ENCODE results near the gene NADK2. TPM values are rescaled to one million over a fixed set of nuclear protein-coding genes. Genes with fewer than 3 reads are reported as not detected.

NADK2 gene
- total RNA-seq, 1 donor from 2014 or later: 38.4 TPM

DNA sequence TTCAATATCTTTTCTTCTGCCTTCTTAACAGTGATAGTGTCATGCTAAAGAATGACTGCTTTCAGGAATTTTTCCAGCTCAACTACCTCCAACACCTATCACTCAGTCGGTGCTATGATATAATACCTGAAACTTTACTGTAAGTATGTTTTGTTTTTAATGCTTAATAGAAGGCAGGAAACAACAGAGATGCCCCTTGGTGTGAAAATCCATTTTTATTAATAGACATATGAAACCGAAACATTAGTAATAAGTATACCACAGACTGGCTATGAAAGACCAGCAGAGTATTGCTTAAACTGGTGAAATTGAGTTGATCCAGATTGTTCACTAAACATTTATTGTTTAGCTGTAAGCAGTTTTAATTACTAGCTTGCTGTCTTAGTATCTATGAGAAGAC, 64.6 kb downstream of the NADK2 start:
- no peak overlapping the region for H3K4me3 Mint-ChIP-seq
- H3K27ac Mint-ChIP-seq: no peak overlapping the region
- no peak for DNase-seq (ENCODE audit: extremely low spot score, unreplicated experiment)
- H3K9me3 Mint-ChIP-seq: no peaks in the 10 kb centered on the region
- H3K36me3 Mint-ChIP-seq: peaks cover 28% of the 10 kb centered on the region
- peaks cover 8% of the 10 kb centered on the region for H3K4me1 Mint-ChIP-seq (ENCODE audit: unreplicated experiment)
- no peaks in the 10 kb centered on the region for H3K27me3 Mint-ChIP-seq
- no peak for TF ChIP-seq CTCF (conservative IDR thresholded peaks at IDR 0.05)

GRCh38 chr5:36175043-36175442, 66.7 kb downstream of the NADK2 start:
- Mint-ChIP-seq H3K27me3 (no peaks in the 10 kb centered on the region), H3K4me1 (ENCODE audit: unreplicated experiment) (peaks cover 5% of the 10 kb centered on the region), H3K9me3 (no peaks in the 10 kb centered on the region), H3K27ac (no peak overlapping the region), H3K36me3 (peaks cover 20% of the 10 kb centered on the region), H3K4me3 (no peak overlapping the region)
- DNase-seq (ENCODE audit: extremely low spot score, unreplicated experiment): no peak
- no peak for TF ChIP-seq CTCF (conservative IDR thresholded peaks at IDR 0.05)

DNA sequence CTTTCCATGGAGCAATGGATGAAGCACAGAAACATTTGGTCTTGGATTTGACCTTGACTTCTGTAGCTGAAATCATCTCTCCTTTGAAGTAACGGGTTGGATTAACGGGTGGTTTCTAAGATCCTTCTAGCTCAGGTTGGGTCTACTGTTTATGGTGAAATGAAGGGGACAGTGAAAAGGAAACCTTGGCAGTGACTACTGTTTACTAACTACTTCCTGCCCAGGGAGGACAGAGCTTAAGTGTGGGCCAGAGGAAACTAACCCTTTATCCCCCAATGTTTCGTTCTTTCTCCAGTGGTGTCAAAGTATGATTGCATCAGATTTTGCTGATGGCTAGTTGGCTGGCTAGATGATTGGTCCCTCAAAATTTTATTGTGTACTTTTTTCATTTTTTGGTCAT, 67.6 kb downstream of the NADK2 start:
- Mint-ChIP-seq H3K36me3 (peaks cover 20% of the 10 kb centered on the region), H3K27me3 (no peaks in the 10 kb centered on the region), H3K4me1 (ENCODE audit: unreplicated experiment) (peaks cover 5% of the 10 kb centered on the region), H3K9me3 (no peaks in the 10 kb centered on the region), H3K4me3 (no peak overlapping the region), H3K27ac (no peak overlapping the region)
- DNase-seq (ENCODE audit: extremely low spot score, unreplicated experiment): no peak
- TF ChIP-seq CTCF (conservative IDR thresholded peaks at IDR 0.05): no peak

GRCh38 chr5:36173426-36173825, 68.3 kb downstream of the NADK2 start:
- Mint-ChIP-seq H3K27ac (no peak overlapping the region), H3K36me3 (peaks cover 20% of the 10 kb centered on the region), H3K4me1 (ENCODE audit: unreplicated experiment) (peaks cover 5% of the 10 kb centered on the region), H3K27me3 (no peaks in the 10 kb centered on the region), H3K9me3 (no peaks in the 10 kb centered on the region), H3K4me3 (no peak overlapping the region)
- DNase-seq (ENCODE audit: extremely low spot score, unreplicated experiment): no peak
- no peak for TF ChIP-seq CTCF (conservative IDR thresholded peaks at IDR 0.05)

DNA sequence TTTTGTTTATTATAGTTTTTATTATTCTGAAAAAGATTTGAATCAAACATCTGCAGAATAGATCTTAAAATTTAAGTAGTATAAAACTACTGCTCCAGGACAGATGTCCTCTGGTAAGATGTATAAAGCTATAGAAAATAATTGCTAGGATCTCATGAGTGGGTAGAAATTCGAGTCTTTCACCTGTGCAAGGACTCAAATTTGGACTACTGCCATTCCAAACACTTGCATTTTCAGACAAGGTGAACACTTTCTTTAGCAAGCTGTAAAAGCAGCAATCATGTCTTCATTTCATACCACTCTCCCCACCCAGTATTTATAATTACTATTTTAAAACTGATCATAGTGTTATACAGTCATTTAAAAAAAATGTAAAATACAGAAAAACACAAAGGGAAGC, 69.1 kb downstream of the NADK2 start:
- Mint-ChIP-seq H3K9me3 (no peaks in the 10 kb centered on the region), H3K4me1 (ENCODE audit: unreplicated experiment) (no peaks in the 10 kb centered on the region), H3K4me3 (no peak overlapping the region), H3K27me3 (no peaks in the 10 kb centered on the region), H3K27ac (no peak overlapping the region), H3K36me3 (peaks cover 27% of the 10 kb centered on the region)
- TF ChIP-seq CTCF (conservative IDR thresholded peaks at IDR 0.05): no peak
- DNase-seq (ENCODE audit: extremely low spot score, unreplicated experiment): no peak

- Mint-ChIP-seq H3K27me3 (no peaks in the 10 kb centered on the region), H3K9me3 (no peaks in the 10 kb centered on the region), H3K4me3 (no peak overlapping the region), H3K27ac (no peak overlapping the region), H3K4me1 (ENCODE audit: unreplicated experiment) (no peaks in the 10 kb centered on the region), H3K36me3 (peaks cover 36% of the 10 kb centered on the region)
- TF ChIP-seq CTCF (conservative IDR thresholded peaks at IDR 0.05): no peak
- DNase-seq (ENCODE audit: extremely low spot score, unreplicated experiment): no peak
Observed at GRCh38 chr5:36170832-36171424, 70.8 kb downstream of the NADK2 start.

Data from type B pancreatic cell (in vitro differentiated cells).